ENCODE measurements around the gene AGAP2.
"Not testable (repeated sequence)": the region's sequence is repeated elsewhere in the genome, so short reads cannot be mapped to it uniquely, and the experiment has no call there.

AGAP2 gene

GRCh38 chr12:57715786-57716185 is 22.8 kb downstream of the AGAP2 start:
- TF ChIP-seq CTCF (IDR thresholded peaks at IDR 0.05; ENCODE audit: low read depth, low read length, missing control alignments): no peak
- no peak for DNase-seq (ENCODE audit: low read depth)
- H3K4me3 ChIP-seq (ENCODE audit: low read depth, low read length): no peak overlapping the region

GRCh38 chr12:57715036-57715748 is 23.4 kb downstream of the AGAP2 start:
- not testable (repeated sequence) for H3K4me3 ChIP-seq (ENCODE audit: low read depth, low read length); DNase-seq (ENCODE audit: low read depth)

DNA sequence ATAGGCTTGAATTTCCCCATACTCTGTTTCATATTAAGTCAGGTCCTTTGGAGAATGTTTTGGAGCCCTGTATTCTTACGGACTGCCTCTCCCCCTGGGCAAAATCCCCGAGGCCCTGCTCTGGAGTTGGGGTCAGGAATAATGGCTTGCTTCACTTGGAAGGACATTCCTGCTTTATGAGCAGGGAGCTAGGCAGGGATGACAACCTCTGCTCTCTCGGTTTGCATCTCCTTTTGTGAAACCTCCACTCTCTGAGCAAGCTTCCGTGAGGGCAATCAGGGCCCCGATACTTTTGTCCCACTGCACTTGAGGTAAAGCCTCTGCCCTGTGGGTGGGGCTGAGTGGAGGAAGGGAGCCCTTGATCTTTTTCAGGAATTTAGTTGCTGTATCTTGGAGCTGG is 25.3 kb downstream of the AGAP2 start:
- DNase-seq (ENCODE audit: low read depth): no peak
- no peak for TF ChIP-seq CTCF (IDR thresholded peaks at IDR 0.05; ENCODE audit: low read depth, low read length, missing control alignments)
- no peak overlapping the region for H3K4me3 ChIP-seq (ENCODE audit: low read depth, low read length)

- no peak for DNase-seq (ENCODE audit: low read depth)
- no peak overlapping the region for H3K4me3 ChIP-seq (ENCODE audit: low read depth, low read length)
- no peak for TF ChIP-seq CTCF (IDR thresholded peaks at IDR 0.05; ENCODE audit: low read depth, low read length, missing control alignments)
Measured at GRCh38 chr12:57712701-57713100, 25.8 kb downstream of the AGAP2 start.

GRCh38 chr12:57708296-57708695 is 30.2 kb downstream of the AGAP2 start:
- no peak for TF ChIP-seq CTCF (IDR thresholded peaks at IDR 0.05; ENCODE audit: low read depth, low read length, missing control alignments)
- DNase-seq (ENCODE audit: low read depth): no peak
- no peak overlapping the region for H3K4me3 ChIP-seq (ENCODE audit: low read depth, low read length)

- DNase-seq (ENCODE audit: low read depth): no peak
- TF ChIP-seq CTCF (IDR thresholded peaks at IDR 0.05; ENCODE audit: low read depth, low read length, missing control alignments): no peak
- H3K4me3 ChIP-seq (ENCODE audit: low read depth, low read length): no peak overlapping the region
Measured at GRCh38 chr12:57707250-57707649, 31.3 kb downstream of the AGAP2 start.

GRCh38 chr12:57700317-57700716 is 38.2 kb downstream of the AGAP2 start:
- H3K4me3 ChIP-seq (ENCODE audit: low read depth, low read length): no peak overlapping the region
- TF ChIP-seq CTCF (IDR thresholded peaks at IDR 0.05; ENCODE audit: low read depth, low read length, missing control alignments): no peak
- no peak for DNase-seq (ENCODE audit: low read depth)
